ENCODE measurements around the gene ZNF519. TPM values are rescaled to one million over a fixed set of nuclear protein-coding genes. Genes with fewer than 3 reads are reported as not detected.
"Not testable (repeated sequence)": the region's sequence is repeated elsewhere in the genome, so short reads cannot be mapped to it uniquely, and the experiment has no call there.

ZNF519 gene
- total RNA-seq, 1 experiment from 2014 or later: 27.0 TPM

DNA sequence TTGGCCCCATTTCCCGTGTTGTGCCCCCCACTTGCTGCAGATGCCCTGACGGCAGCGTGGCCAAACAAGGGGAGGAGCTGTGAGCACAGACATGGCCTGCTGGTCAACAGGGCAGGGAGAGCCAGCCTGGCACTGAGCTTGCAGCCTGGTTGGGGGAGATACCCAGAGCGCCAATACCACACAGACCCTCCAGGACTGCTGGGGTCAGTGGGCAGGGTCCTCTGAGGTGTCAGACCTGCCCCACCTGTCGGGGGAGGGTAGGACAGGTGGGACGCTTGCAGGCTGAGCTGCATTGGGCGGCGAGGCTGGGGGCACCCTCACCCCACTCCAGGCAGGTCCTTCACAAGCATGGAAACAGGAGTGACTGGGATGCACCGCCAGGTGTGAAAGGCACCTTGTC, 9.9 kb upstream of the ZNF519 start:
- DNase-seq; H3K4me3 Mint-ChIP-seq (ENCODE audit: low read depth, unreplicated experiment); H3K36me3 Mint-ChIP-seq (ENCODE audit: insufficient read depth, unreplicated experiment); H3K27ac Mint-ChIP-seq (ENCODE audit: unreplicated experiment); CTCF ChIA-PET; H3K9me3 Mint-ChIP-seq (ENCODE audit: low read depth, unreplicated experiment); intact Hi-C loops (cut with micrococcal nuclease; ENCODE audit: unreplicated experiment); BruUV-seq (replicated peaks); H3K4me1 Mint-ChIP-seq (ENCODE audit: low read depth, unreplicated experiment): not testable (repeated sequence)
- peaks cover 25% of the 10 kb centered on the region for H3K27me3 Mint-ChIP-seq (ENCODE audit: unreplicated experiment)

DNA sequence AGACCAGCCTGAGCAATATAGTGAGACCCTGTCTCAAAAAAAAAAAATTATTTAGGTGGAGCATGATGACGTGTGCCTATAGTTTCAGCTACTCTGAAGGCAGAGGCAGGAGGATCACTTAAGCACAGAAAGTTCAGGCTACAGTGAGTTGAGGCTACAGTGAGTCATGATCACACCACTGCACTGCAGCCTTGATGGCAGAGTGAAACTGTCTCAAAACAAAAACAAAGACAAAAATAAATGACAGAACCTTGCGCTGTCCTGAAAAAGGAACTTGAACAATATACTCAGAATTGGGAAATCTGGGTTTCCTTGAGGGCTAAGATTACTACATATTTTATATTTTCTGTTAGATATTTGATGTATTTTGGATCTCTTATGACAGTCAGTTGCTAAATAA, 7.3 kb upstream of the ZNF519 start:
- peaks cover 21% of the 10 kb centered on the region for H3K27me3 Mint-ChIP-seq (ENCODE audit: unreplicated experiment)
- CTCF ChIA-PET; H3K36me3 Mint-ChIP-seq (ENCODE audit: insufficient read depth, unreplicated experiment); DNase-seq; H3K4me3 Mint-ChIP-seq (ENCODE audit: low read depth, unreplicated experiment); H3K9me3 Mint-ChIP-seq (ENCODE audit: low read depth, unreplicated experiment); BruUV-seq (replicated peaks); intact Hi-C loops (cut with micrococcal nuclease; ENCODE audit: unreplicated experiment); H3K27ac Mint-ChIP-seq (ENCODE audit: unreplicated experiment); H3K4me1 Mint-ChIP-seq (ENCODE audit: low read depth, unreplicated experiment): not testable (repeated sequence)

DNA sequence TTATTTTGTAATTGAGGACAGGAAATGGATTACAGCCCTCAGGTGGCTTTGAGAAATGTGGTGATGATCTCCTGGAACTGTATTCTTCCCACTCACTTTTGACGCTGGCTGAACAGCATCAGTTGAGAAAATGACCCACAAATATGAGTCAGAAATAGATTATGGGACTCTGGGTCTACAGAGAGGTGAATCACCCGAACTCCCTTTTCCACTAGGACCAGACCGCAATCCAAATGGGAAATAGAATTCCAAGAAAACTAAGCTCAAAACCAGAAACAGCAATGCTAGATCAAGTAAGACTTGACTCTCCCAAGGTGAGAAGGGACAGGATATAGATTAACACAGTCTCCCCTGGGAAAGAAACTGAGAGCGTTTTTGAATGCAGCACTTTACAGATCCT, 5.7 kb upstream of the ZNF519 start:
- H3K4me1 Mint-ChIP-seq (ENCODE audit: low read depth, unreplicated experiment); H3K9me3 Mint-ChIP-seq (ENCODE audit: low read depth, unreplicated experiment); BruUV-seq (replicated peaks); DNase-seq; H3K36me3 Mint-ChIP-seq (ENCODE audit: insufficient read depth, unreplicated experiment); H3K27ac Mint-ChIP-seq (ENCODE audit: unreplicated experiment); H3K4me3 Mint-ChIP-seq (ENCODE audit: low read depth, unreplicated experiment); CTCF ChIA-PET; intact Hi-C loops (cut with micrococcal nuclease; ENCODE audit: unreplicated experiment): not testable (repeated sequence)
- H3K27me3 Mint-ChIP-seq (ENCODE audit: unreplicated experiment): peaks cover 21% of the 10 kb centered on the region

DNA sequence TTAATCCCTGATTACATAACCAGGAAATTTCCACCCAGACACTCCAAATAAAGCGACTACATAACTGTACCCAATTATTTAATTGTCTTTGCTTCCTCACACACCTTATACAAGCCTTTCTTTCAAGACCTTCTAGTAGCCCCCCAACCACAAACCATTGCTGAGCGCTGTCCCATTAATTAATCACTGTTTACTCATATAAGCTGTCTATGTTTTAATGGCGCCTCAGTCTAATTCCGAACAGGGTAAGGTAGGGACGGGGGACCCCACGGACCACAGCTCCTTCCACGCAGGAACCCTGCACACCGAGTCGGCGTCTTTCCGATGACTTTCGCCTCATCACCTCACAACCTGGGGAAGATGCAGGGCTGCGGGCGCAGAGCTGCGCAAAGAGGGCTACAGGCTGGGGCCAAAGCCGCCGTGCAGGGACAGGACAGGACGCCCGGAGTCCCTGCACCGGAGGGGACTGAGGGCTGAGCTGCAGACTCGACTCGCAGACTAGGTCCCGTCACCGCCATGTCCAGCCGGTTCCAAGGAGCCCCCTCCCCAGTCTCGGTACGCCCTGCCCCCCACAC, 452 bp downstream of the ZNF519 start:
- CTCF ChIA-PET; H3K27me3 Mint-ChIP-seq (ENCODE audit: unreplicated experiment); DNase-seq; intact Hi-C loops (cut with micrococcal nuclease; ENCODE audit: unreplicated experiment); H3K9me3 Mint-ChIP-seq (ENCODE audit: low read depth, unreplicated experiment): not testable (repeated sequence)
- peak overlapping the region; percentile 35 for H3K27ac Mint-ChIP-seq (ENCODE audit: unreplicated experiment)
- TSS peak; percentile 73 for BruUV-seq (replicated peaks)
- H3K4me3 Mint-ChIP-seq (ENCODE audit: low read depth, unreplicated experiment): peak overlapping the region; percentile 79
- H3K36me3 Mint-ChIP-seq (ENCODE audit: insufficient read depth, unreplicated experiment): peaks cover 19% of the 10 kb centered on the region
- H3K4me1 Mint-ChIP-seq (ENCODE audit: low read depth, unreplicated experiment): peaks cover 22% of the 10 kb centered on the region

DNA sequence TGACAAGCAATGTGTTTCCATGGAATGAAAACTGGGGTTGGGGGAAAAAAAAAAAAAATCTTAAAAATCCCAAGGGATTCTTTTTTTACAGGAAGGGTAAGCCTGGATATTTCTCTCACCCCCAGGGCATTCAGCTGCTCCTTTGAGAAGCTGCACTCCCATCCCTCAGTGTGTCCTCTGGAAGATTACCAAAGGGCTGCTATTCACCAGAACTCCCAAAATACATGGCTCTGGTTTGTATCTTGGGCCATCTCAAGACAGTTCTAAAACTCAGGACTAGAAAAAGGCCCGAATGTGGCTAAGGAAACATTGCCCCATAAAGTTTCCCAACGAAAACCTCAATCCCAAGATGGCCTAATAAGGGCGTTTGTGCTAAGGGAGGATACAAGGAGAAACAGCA, 1.4 kb downstream of the ZNF519 start:
- DNase-seq; H3K9me3 Mint-ChIP-seq (ENCODE audit: low read depth, unreplicated experiment); H3K27ac Mint-ChIP-seq (ENCODE audit: unreplicated experiment); intact Hi-C loops (cut with micrococcal nuclease; ENCODE audit: unreplicated experiment); BruUV-seq (replicated peaks); CTCF ChIA-PET; H3K27me3 Mint-ChIP-seq (ENCODE audit: unreplicated experiment): not testable (repeated sequence)
- Mint-ChIP-seq H3K4me3 (ENCODE audit: low read depth, unreplicated experiment) (peak overlapping the region; percentile 79), H3K36me3 (ENCODE audit: insufficient read depth, unreplicated experiment) (peaks cover 19% of the 10 kb centered on the region), H3K4me1 (ENCODE audit: low read depth, unreplicated experiment) (peaks cover 22% of the 10 kb centered on the region)

DNA sequence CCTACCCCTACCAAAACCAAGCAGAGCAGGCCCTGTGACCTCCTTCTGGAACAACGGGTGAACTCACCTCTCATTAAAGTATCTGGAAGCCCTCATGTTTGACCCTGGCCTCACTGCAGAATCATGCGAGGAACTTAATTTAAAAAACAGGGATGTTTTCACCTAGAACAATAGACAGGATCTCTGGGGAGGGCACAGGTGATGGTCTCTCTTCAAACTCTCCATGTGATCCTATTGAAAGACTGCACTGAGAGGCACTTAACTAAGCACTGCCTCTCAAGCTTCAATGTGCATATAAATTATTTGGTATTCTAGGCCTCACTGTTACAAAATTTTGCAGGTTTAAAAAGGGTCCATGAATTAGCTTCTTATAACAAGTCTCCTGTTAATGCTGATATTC, 7.5 kb downstream of the ZNF519 start:
- no peak for DNase-seq
- intact Hi-C loops (cut with micrococcal nuclease; ENCODE audit: unreplicated experiment): no loop called here
- H3K4me3 Mint-ChIP-seq (ENCODE audit: low read depth, unreplicated experiment): no peak overlapping the region
- H3K4me1 Mint-ChIP-seq (ENCODE audit: low read depth, unreplicated experiment): peaks cover 13% of the 10 kb centered on the region
- H3K36me3 Mint-ChIP-seq (ENCODE audit: insufficient read depth, unreplicated experiment): no peaks in the 10 kb centered on the region
- CTCF ChIA-PET: no interaction called here
- H3K27ac Mint-ChIP-seq (ENCODE audit: unreplicated experiment): no peak overlapping the region
- peaks cover 2% of the 10 kb centered on the region for H3K9me3 Mint-ChIP-seq (ENCODE audit: low read depth, unreplicated experiment)
- BruUV-seq (replicated peaks): no TSS peak
- H3K27me3 Mint-ChIP-seq (ENCODE audit: unreplicated experiment): no peaks in the 10 kb centered on the region
- TF ChIP-seq, protein P1, sequence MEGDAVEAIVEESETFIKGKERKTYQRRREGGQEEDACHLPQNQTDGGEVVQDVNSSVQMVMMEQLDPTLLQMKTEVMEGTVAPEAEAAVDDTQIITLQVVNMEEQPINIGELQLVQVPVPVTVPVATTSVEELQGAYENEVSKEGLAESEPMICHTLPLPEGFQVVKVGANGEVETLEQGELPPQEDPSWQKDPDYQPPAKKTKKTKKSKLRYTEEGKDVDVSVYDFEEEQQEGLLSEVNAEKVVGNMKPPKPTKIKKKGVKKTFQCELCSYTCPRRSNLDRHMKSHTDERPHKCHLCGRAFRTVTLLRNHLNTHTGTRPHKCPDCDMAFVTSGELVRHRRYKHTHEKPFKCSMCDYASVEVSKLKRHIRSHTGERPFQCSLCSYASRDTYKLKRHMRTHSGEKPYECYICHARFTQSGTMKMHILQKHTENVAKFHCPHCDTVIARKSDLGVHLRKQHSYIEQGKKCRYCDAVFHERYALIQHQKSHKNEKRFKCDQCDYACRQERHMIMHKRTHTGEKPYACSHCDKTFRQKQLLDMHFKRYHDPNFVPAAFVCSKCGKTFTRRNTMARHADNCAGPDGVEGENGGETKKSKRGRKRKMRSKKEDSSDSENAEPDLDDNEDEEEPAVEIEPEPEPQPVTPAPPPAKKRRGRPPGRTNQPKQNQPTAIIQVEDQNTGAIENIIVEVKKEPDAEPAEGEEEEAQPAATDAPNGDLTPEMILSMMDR (IDR thresholded peaks at IDR 0.05; ENCODE audit: unreplicated experiment): no peak

DNA sequence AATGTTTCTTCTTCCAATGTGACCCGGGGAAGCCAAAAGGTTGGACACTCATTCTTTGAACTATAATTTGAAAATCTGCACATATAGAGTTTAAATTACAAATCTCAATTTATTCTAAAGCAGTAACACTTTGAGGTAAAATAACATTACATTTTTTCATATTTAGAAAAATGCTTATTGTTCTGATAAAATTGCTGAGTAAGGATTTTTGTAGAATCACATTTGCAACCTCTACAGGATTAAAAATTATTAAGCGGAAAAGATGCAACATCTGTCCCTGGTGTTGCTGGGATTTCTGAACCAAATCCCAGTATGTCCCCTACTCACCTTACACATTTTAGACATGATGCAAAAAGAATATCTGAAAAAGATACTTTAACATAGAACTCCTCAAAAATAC, 10.1 kb downstream of the ZNF519 start:
- CTCF ChIA-PET: interaction anchor here (0.6 kb wide), 1 partner anchor 1721 kb away, joined by 5 read pairs; no protein-coding TSS in a partner anchor
- BruUV-seq (replicated peaks): no TSS peak
- Mint-ChIP-seq H3K27me3 (ENCODE audit: unreplicated experiment) (no peaks in the 10 kb centered on the region), H3K4me1 (ENCODE audit: low read depth, unreplicated experiment) (no peaks in the 10 kb centered on the region), H3K9me3 (ENCODE audit: low read depth, unreplicated experiment) (peaks cover 2% of the 10 kb centered on the region), H3K4me3 (ENCODE audit: low read depth, unreplicated experiment) (no peak overlapping the region), H3K36me3 (ENCODE audit: insufficient read depth, unreplicated experiment) (no peaks in the 10 kb centered on the region), H3K27ac (ENCODE audit: unreplicated experiment) (no peak overlapping the region)
- DNase-seq: no peak
- intact Hi-C loops (cut with micrococcal nuclease; ENCODE audit: unreplicated experiment): loop anchor here (2.0 kb wide), 1 partner anchor 19 kb away; no protein-coding TSS in a partner anchor
- TF ChIP-seq, protein P1 (IDR thresholded peaks at IDR 0.05; ENCODE audit: unreplicated experiment): no peak

Measured in Calu3 (cell line).